Motor neuron (in vitro differentiated cells): Measurements from ENCODE around the gene FAR2. TPM values are rescaled to one million over a fixed set of nuclear protein-coding genes. Genes with fewer than 3 reads are reported as not detected.

Experiments used
- ATAC-seq, 8 experiments: fragments of 200-7000 bp; cut with Tn5 transposase; replicated peaks in 6 of 8; 2 replicates each; pipeline ENCODE4 v1.8.0; 2021; ENCODE audit warnings: mild to moderate bottlenecking in 8 of 8, moderate library complexity in 8 of 8
- H3K27ac ChIP-seq, 2 donors: fragments of 250-450 bp; sonication (Bioruptor Pico); 2 replicates each; pipeline ENCODE4 v1.9.0; 2021; ENCODE audit warnings: antibody characterized with exemption in 2 of 2, mild to moderate bottlenecking in 2 of 2, moderate library complexity in 1 of 2
- H3K4me1 ChIP-seq, 2 donors: fragments of 250-450 bp; sonication (Bioruptor Pico); replicated peaks in 1 of 2; 2 replicates each; pipeline ENCODE4 v1.6.1; 2021; ENCODE audit warnings: antibody characterized with exemption in 2 of 2, mild to moderate bottlenecking in 2 of 2, moderate library complexity in 1 of 2
- H3K4me3 ChIP-seq, 5 donors: fragments of 250-450 bp; sonication (Bioruptor Pico); 2 replicates each; pipeline ENCODE4 v1.9.0; 2021; ENCODE audit warnings: antibody characterized with exemption in 5 of 5, mild to moderate bottlenecking in 5 of 5, moderate library complexity in 4 of 5
- WGBS, 10 experiments: fragments of 450-650 bp; shearing (Covaris generic); methylation state at CpG; one replicate each; pipeline ENCODE4 v1.0.0; 2022; 5-methylcytosine and 5-hydroxymethylcytosine counted together
- in situ Hi-C, 9 experiments: fragments of 400-800 bp; cut with MboI; loops; one replicate each; pipeline ENCODE4 v1.15.0; 2021; ENCODE audit warnings: low sequenced_read_pairs in 9 of 9, low pct_unique_long_range_greater_than_20kb in 2 of 9; ENCODE audit not compliant: unreplicated experiment in 9 of 9
- total RNA-seq, 8 experiments: library from RNA; unstranded; fragments of 300-600 nt; gene quantifications; 2 replicates each; pipeline versions ENCODE4 v1.2.3 to v1.2.4, GENCODE V29; 2022

Gene FAR2
- total RNA-seq, 8 experiments from 2014 or later, result 3.6 to 186 (median 5.7) TPM

DNA sequence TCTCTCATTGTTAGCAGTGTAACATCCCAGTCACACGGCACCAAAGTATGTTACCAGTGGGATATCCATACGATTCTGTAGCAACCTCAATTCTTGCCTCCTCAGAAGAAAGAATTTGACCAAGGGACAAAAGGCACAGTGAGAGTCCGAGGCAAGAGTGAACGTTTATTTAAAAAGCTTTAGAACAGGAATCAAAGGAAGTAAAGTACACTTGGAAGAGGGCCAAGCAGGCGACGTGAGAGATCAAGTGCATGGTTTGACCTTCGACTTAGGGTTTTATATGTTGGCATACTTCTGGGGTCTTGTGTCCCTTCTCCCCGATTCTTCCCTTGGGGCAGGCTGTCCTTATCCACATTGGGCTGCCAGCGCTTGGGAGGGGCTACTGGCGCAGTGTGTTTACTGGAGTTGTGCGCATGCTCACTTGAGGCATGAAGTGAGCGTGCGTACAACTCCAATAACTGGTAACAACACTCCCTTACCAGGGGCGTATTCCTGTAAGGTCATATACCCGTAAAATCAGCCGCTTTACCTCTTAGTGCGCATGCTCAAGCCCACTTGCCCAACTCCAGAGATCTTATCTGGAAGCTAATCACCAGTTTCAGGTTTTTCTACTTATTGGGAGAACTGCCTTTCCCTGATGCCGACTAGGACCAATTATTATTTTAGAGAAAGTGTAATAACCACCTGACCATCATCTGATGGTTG is 71.7 kb downstream of the FAR2 start:
- in situ Hi-C loops, result no loop called here
- WGBS, 10 experiments, result 80 to 100% (median 90%) methylated on average over 2 to 14 of the region's 18 CpGs

DNA sequence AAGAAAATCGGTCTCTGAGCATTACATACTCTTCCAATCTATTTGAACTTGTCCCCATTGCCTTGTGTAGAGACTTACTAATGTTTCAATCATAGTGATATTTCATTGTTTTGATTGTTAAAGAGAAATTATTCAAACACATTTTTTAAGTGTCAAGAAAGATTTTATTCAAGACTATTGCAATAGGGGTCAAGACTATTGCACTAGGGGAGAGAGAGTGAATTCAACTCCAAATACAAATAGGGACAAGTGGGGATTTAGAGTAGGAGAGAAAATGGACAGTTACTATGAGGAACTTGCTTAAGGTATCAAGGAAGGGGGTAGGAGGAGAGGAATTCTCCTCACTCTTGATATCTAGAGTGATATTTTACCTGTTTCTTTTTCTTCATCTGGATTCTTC is 73.1 kb downstream of the FAR2 start:
- no peaks in the 10 kb centered on the region for H3K4me1 ChIP-seq
- no peak for ATAC-seq
- H3K4me3 ChIP-seq, result no peak overlapping the region
- WGBS, 10 experiments, result 57 to 100% (median 82%) methylated on average over 1 of the region's 1 CpG; no CpG with 5 or more reads in 4 of the 10 experiments
- in situ Hi-C loops, result no loop called here
- H3K27ac ChIP-seq, result no peak overlapping the region

More for the DNA sequence above, 71.7 kb downstream of the FAR2 start:
- Histone ChIP-seq H3K4me3 (no peak overlapping the region), H3K27ac (no peak overlapping the region), H3K4me1 (no peaks in the 10 kb centered on the region)
- no peak for ATAC-seq

DNA sequence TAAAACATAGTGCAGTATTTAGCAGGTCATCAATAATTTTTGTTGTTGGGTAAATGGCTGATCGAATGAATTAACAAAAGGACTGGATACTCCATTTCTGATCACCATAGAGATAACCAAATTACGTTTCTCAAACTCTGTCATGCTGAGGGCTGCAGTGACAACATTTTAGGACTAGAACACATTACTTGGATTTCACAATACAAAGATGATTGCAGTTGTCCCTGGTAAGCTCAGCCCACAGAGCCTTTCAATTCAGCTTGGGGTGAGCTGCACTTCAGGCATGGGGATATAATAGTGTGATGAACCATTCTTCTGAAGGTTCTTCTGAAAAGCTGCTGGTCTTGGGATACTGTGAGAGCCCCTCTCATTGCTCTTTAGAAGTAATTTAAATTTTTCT is 74.3 kb downstream of the FAR2 start:
- Histone ChIP-seq H3K4me1 (no peaks in the 10 kb centered on the region), H3K27ac (no peak overlapping the region), H3K4me3 (no peak overlapping the region)
- WGBS, 10 experiments, result 57 to 100% (median 91%) methylated on average over 1 to 2 of the region's 2 CpGs
- no peak for ATAC-seq
- in situ Hi-C loops, result no loop called here

DNA sequence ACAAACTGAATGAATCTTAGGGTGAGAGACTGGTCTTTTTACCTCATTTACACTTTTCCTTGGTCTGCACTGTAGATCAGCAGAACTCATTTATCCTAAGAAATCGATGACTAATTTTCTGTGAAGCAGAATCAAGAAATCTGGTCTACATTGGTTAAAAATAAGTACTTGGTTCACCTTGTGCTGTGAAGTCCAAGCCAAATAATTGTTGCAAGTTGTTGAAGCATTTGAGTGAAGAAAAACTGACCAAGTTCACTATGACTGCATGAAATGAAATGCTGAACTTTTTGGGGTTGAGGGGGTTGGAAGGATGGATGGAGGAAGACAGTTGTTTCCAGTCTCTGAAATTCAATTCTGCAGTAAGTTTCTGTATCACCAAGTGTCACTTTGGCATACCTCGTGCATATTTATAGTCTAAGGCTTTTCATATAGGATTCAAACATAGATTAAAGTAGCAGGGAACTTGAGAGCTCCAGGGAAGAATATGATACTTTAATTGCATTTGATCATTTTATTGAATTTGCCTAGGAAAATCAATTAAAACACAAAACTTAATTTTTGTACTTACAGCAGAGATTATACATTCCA is 75.0 kb downstream of the FAR2 start:
- H3K27ac ChIP-seq, result no peak overlapping the region

DNA sequence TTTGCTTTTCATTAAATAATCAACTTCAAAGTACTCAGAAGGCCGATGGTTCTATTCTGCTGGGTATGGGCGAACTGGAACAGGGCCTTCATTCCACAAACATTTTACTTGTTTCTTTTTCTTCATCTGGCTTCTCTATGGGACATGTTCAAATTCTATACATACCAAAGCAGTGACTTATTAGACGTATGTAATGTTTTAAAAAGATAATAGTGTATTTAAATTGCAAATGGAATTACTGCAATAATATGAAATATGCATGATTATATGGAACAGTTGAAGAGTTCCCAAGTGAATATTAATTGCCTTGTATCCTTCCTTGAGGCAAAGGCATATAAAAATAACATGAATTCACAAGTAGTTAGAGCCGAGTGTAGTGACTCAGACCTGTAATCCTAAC is 75.5 kb downstream of the FAR2 start:
- Histone ChIP-seq H3K4me3 (no peak overlapping the region), H3K27ac (no peak overlapping the region), H3K4me1 (no peaks in the 10 kb centered on the region)
- in situ Hi-C loops, result no loop called here
- WGBS, 10 experiments, result 2 to 90% (median 50%) methylated on average over 2 to 4 of the region's 4 CpGs; no CpG with 5 or more reads in 1 of the 10 experiments
- peak in 3 of 8 experiments; percentile 21 to 91 (median 34) for ATAC-seq

More for the DNA sequence above, 75.0 kb downstream of the FAR2 start:
- no peaks in the 10 kb centered on the region for H3K4me1 ChIP-seq
- in situ Hi-C loops, result no loop called here
- no peak overlapping the region for H3K4me3 ChIP-seq
- WGBS, 10 experiments, result 44 to 100% (median 81%) methylated on average over 1 to 2 of the region's 2 CpGs
- peak in 1 of 8 experiments; percentile 18 for ATAC-seq

DNA sequence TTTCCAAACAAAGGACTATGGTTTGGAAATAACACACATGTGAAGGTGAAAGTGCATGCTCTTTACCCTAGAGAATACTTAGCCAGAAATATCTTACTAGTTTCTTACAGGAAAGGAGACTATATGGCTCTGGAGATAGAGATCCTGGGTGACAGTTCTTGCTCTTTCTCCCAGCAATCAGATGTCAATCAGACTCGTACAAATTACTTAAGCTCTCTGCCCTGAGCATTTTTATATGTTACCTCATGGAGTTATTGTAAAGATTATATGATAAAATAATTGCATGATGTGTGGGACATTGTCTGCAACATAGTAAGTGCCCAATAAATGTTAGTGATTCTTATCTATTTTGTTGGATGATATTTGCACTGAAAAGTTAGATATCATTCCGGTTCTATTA is 76.8 kb downstream of the FAR2 start:
- no peaks in the 10 kb centered on the region for H3K4me1 ChIP-seq
- H3K27ac ChIP-seq, result no peak overlapping the region
- ATAC-seq, result no peak
- in situ Hi-C loops, result loop anchor here in 1 of 9 experiments (25.0 kb wide), 1 partner anchor 139 kb away; no protein-coding TSS in a partner anchor
- H3K4me3 ChIP-seq, result no peak overlapping the region
- 45 to 100% (median 81%) methylated on average over 1 to 2 of the region's 2 CpGs; no CpG with 5 or more reads in 1 of the 10 experiments for WGBS, 10 experiments

DNA sequence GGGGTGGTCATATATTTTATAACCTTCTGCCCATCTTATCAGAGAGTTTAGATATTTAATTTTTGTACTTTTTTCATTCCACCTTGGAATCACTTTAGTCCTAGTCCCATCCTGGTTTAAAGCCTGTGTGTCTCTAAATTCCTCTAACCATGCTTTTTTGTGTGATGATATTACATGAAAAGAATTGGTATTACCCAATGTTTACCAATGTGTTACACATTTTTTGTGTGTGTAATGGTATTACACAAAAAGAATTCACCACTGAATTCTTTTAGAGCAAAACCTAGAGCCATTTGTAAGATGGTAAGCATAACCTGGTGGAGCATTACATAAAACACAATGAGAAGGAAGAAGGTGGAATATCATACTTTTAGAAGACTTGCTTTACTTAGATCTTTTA is 77.5 kb downstream of the FAR2 start:
- Histone ChIP-seq H3K4me1 (no peaks in the 10 kb centered on the region), H3K4me3 (no peak overlapping the region), H3K27ac (no peak overlapping the region)
- no peak for ATAC-seq
- in situ Hi-C loops, result loop anchor here in 1 of 9 experiments (25.0 kb wide), 1 partner anchor 139 kb away; no protein-coding TSS in a partner anchor

DNA sequence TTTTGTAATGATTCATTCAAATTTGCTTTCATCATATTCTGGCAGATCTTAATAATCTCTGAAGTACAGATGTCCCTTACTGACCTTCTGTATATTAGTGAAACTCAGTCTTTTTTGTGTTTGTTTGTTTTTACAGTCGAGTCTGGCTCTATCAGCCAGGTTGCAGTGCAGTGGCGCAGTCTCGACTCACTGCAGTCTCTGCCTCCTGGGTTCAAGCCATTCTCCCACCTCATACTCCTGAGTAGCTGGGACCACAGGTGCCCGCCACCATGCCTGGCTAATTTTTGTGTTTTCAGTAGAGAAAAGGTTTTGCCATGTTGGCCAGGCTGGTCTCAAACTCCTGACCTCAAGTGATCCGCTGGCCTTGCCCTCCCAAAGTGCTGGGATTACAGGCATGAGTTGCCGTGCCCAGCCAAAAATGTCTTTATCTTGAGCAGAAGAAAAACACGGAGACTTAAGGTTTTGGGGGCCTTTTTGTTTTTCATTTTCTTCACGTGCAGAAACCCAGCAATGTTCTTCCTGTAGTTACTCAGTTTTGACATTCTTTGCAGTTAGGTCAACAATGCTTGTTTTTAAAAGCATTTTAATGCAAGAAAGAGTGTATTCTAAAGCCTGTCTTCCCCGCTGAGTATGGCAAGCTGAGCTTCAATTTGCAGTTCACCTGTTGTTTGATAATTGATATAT is 79.5 kb downstream of the FAR2 start:
- in situ Hi-C loops, result loop anchor here in 1 of 9 experiments (25.0 kb wide), 1 partner anchor 141 kb away; no protein-coding TSS in a partner anchor
- 23 to 86% (median 55%) methylated on average over 2 to 9 of the region's 9 CpGs for WGBS, 10 experiments
- no peak for ATAC-seq
- H3K27ac ChIP-seq, result no peak overlapping the region
- no peak overlapping the region for H3K4me3 ChIP-seq
- peaks cover 0 to 3% of the 10 kb centered on the region in 2 donors for H3K4me1 ChIP-seq

DNA sequence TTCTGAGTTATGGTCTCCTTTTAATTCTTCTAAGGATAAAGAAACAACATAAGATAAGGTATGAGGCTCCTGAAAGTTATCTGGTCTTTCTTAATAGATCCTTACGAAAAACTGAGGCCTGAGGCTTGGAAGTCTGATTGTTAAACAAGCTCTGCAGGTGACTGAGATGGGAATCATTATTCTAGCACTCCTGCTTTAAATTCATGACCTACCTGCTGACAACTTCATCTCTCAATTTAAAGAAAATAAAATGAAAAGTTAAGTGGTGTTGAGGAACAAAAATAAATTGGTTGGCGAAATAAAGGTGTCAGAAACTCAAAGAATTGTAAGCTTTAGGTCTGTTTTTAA is 80.1 kb downstream of the FAR2 start:
- WGBS, 10 experiments, result 13 to 100% (median 80%) methylated on average over 1 to 2 of the region's 2 CpGs
- Histone ChIP-seq H3K4me1 (peaks cover 0 to 8% of the 10 kb centered on the region in 2 donors), H3K4me3 (no peak overlapping the region), H3K27ac (no peak overlapping the region)
- in situ Hi-C loops, result loop anchor here in 1 of 9 experiments (25.0 kb wide), 1 partner anchor 142 kb away; no protein-coding TSS in a partner anchor
- ATAC-seq, result no peak

DNA sequence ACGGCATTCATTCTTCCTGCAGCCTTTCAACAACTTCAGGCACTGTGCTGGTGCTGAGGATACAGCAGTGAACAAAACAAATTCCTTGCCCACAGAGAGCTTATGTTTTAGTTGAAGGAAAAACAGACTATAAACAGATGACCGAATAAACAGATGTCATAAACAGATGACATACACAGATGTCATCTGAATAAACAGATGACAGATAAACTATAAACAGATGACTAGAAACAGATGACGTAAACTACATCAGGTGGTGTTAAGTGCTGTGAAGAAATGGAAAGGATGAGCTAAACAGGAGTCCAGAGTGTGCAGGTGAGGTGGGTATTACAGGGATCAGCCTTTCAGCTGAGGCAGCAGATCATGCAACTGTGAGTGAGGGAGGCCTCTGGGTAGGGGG is 80.9 kb downstream of the FAR2 start:
- in situ Hi-C loops, result loop anchor here in 1 of 9 experiments (25.0 kb wide), 1 partner anchor 143 kb away; no protein-coding TSS in a partner anchor
- 60 to 100% (median 93%) methylated on average over 1 to 3 of the region's 3 CpGs for WGBS, 10 experiments
- no peak overlapping the region for H3K4me3 ChIP-seq
- H3K4me1 ChIP-seq, result peaks cover 0 to 13% of the 10 kb centered on the region in 2 donors
- H3K27ac ChIP-seq, result no peak overlapping the region
- no peak for ATAC-seq

DNA sequence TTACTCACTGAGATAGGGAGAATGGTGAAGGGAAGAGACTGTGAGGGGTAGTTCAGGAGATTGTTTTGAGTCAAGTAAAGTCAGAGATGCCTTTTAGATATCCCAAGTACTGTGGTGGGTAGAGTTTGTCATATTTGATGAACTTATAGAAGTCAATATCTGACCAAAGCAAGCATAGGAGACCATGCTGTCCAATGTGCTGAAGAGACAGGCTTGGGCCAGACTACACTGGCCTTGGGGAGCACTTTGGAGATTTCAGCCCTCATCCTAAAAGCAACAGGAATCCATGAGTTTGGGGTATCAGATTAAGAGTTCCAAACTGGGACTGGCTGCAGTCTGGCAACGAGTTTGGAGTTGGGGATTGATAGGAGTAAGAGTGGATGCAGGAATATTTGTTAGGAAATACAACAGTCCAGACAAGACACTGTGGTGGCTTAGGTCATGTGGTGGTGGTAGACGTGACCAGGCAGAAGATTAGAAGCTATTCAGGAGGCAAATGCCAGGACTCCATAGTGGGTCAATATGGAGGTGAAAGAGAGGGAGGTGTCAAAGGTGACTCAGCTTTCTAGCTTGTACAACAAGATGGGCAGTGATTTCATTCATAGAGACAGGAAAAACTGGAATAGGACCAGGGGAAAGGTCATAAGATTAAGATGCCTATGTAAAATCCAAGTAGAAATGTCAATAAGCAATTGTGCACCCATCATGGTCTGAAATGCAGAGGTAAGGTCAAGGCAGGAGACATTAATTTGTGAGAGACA is 81.9 kb downstream of the FAR2 start:
- Histone ChIP-seq H3K4me1 (peaks cover 0 to 16% of the 10 kb centered on the region in 2 donors), H3K27ac (no peak overlapping the region), H3K4me3 (no peak overlapping the region)
- no peak for ATAC-seq
- 50 to 100% (median 68%) methylated on average over 1 to 2 of the region's 2 CpGs; no CpG with 5 or more reads in 2 of the 10 experiments for WGBS, 10 experiments
- in situ Hi-C loops, result loop anchor here in 1 of 9 experiments (25.0 kb wide), 1 partner anchor 144 kb away; no protein-coding TSS in a partner anchor

DNA sequence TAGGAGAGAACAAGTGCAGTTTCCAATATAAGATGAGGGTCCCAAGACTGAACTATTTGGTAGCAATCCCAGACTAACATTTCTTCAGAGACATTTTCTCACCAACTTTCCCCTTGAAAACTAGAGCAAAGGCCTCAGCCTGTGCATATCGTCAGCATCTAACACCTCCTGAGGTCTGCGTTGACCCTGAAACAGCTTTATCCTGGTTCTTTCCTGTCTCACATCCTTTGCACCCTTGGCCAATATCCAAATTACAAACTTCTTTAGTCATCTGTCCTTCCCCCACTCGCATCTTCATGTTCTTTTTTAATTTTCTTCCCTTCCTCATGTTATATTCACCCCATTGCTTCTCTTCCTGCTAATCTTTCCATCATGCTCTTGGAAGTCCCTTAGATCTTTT is 83.0 kb downstream of the FAR2 start:
- Histone ChIP-seq H3K4me1 (peaks cover 0 to 16% of the 10 kb centered on the region in 2 donors), H3K4me3 (no peak overlapping the region), H3K27ac (no peak overlapping the region)
- no peak for ATAC-seq
- 59 to 100% (median 89%) methylated on average over 2 to 3 of the region's 3 CpGs; no CpG with 5 or more reads in 1 of the 10 experiments for WGBS, 10 experiments
- in situ Hi-C loops, result loop anchor here in 1 of 9 experiments (25.0 kb wide), 1 partner anchor 145 kb away; no protein-coding TSS in a partner anchor
